Mucosa of descending colon (tissue), 3 donors: ENCODE results near the gene KRT35. TPM values are rescaled to one million over a fixed set of nuclear protein-coding genes. Genes with fewer than 3 reads are reported as not detected.

Experiments used
- ATAC-seq: fragments of 200-7000 bp; cut with Tn5 transposase; one replicate; pipeline ENCODE4 v1.9.1; 2020; ENCODE audit warnings: mild to moderate bottlenecking, moderate library complexity
- DNase-seq, 3 donors: peaks; one replicate each; pipeline ENCODE4 v3.0.0-alpha.2; 2020
- H3K36me3 ChIP-seq: fragments of 200-600 bp; one replicate; pipeline ENCODE4 v1.8.0; 2021; ENCODE audit warnings: low read depth, mild to moderate bottlenecking
- H3K4me1 ChIP-seq: fragments of 200-600 bp; one replicate; pipeline ENCODE4 v1.8.0; 2021; ENCODE audit warnings: low read depth, mild to moderate bottlenecking
- H3K4me3 ChIP-seq: fragments of 200-600 bp; one replicate; pipeline ENCODE4 v1.8.0; 2021; ENCODE audit warnings: mild to moderate bottlenecking
- H3K9me3 ChIP-seq: fragments of 200-600 bp; one replicate; pipeline ENCODE4 v1.8.0; 2021; ENCODE audit warnings: mild to moderate bottlenecking
- intact Hi-C, 2 donors: fragments of 100-400 bp; cut with DNase I in 1 of 2; cut with micrococcal nuclease in 1 of 2; formaldehyde crosslinking; loops; one replicate each; pipeline versions ENCODE4 v1.11.0 to v1.11.1; 2022; cut with DNase I, micrococcal nuclease
- microRNA-seq: library from miRNA; unstranded; fragments of <30 nt; microRNA quantifications from one replicate; pipeline ENCODE4, GENCODE V29; 2019
- total RNA-seq, 3 donors: library from RNA; stranded (reverse); fragmentation: NEBNext Ultra II Directional in 2 of 3; extraction: Animal tissue kit (Norgen Biotek cat#: 25700) in 2 of 3; gene quantifications; one replicate each; pipeline versions ENCODE4 v1.2.1 to v1.2.4, GENCODE V29; 2021 to 2023
- TF ChIP-seq, protein P1 (sequence below): fragments of 200-600 bp; IDR thresholded peaks from one replicate; pipeline ENCODE4 v1.8.0; 2022; ENCODE audit warnings: antibody characterized with exemption, mild to moderate bottlenecking
- donor health status: DM: no; HTN: no; CAD: no; lungs with moderate emphysema.
- donor health status: DM: no; HTN: no; CAD: no.
- donor health status: DM: no; HTN: yes; CAD: no.

Gene KRT35
- total RNA-seq, 3 donors from 2014 or later, result not detected

- TF ChIP-seq, protein P1, sequence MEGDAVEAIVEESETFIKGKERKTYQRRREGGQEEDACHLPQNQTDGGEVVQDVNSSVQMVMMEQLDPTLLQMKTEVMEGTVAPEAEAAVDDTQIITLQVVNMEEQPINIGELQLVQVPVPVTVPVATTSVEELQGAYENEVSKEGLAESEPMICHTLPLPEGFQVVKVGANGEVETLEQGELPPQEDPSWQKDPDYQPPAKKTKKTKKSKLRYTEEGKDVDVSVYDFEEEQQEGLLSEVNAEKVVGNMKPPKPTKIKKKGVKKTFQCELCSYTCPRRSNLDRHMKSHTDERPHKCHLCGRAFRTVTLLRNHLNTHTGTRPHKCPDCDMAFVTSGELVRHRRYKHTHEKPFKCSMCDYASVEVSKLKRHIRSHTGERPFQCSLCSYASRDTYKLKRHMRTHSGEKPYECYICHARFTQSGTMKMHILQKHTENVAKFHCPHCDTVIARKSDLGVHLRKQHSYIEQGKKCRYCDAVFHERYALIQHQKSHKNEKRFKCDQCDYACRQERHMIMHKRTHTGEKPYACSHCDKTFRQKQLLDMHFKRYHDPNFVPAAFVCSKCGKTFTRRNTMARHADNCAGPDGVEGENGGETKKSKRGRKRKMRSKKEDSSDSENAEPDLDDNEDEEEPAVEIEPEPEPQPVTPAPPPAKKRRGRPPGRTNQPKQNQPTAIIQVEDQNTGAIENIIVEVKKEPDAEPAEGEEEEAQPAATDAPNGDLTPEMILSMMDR, result no peak
- ATAC-seq, result no peak
Observed at GRCh38 chr17:41429667-41430066, 51.3 kb downstream of the KRT35 start.

GRCh38 chr17:41428591-41429291 lies 52.2 kb downstream of the KRT35 start:
- Histone ChIP-seq H3K4me1 (no peaks in the 10 kb centered on the region), H3K4me3 (no peak overlapping the region), H3K36me3 (no peaks in the 10 kb centered on the region), H3K9me3 (no peaks in the 10 kb centered on the region)
- DNase-seq (no peak), ATAC-seq (no peak)
- TF ChIP-seq, protein P1, result no peak
- intact Hi-C loops, result no loop called here

More at GRCh38 chr17:41429667-41430066, 51.3 kb downstream of the KRT35 start:
- no peaks in the 10 kb centered on the region for H3K9me3 ChIP-seq
- H3K4me3 ChIP-seq, result no peak overlapping the region
- no peaks in the 10 kb centered on the region for H3K36me3 ChIP-seq
- intact Hi-C loops, result no loop called here
- H3K4me1 ChIP-seq, result no peaks in the 10 kb centered on the region
- no peak for DNase-seq

Small RNA genes within 50 kb of the gene (microRNA-seq; reads per million reads assigned to microRNA genes)
- not detected for gene MIR6510

Other genes with a start within 250 kb of the KRT35 start
- gene KRTAP9-3, start 248.7 kb downstream of the KRT35 start, total RNA-seq, result not detected
- not detected for gene KRTAP9-8, start 243.2 kb downstream of the KRT35 start, total RNA-seq
- gene KRTAP9-4, start 231.5 kb downstream of the KRT35 start, total RNA-seq, result not detected
- not detected for gene KRTAP9-9, start 225.8 kb downstream of the KRT35 start, total RNA-seq
- gene KRTAP9-6, start 215.8 kb downstream of the KRT35 start, total RNA-seq, result not detected
- gene KRTAP9-7, start 205.5 kb downstream of the KRT35 start, total RNA-seq, result not detected
- gene KRTAP29-1, start 178.3 kb downstream of the KRT35 start, total RNA-seq, result not detected
- not detected for gene KRTAP16-1, start 171.8 kb downstream of the KRT35 start, total RNA-seq
- not detected for gene KRTAP17-1, start 165.4 kb downstream of the KRT35 start, total RNA-seq
- gene KRT33A, start 130.3 kb downstream of the KRT35 start, total RNA-seq, result not detected
- not detected for gene KRT33B, start 111.3 kb downstream of the KRT35 start, total RNA-seq
- not detected for gene KRT34, start 98.8 kb downstream of the KRT35 start, total RNA-seq
- not detected for gene KRT31, start 83.5 kb downstream of the KRT35 start, total RNA-seq
- gene KRT37, start 56.6 kb downstream of the KRT35 start, total RNA-seq, result not detected
- not detected for gene KRT38, start 40.2 kb downstream of the KRT35 start, total RNA-seq
- not detected for gene KRT32, start 13.8 kb downstream of the KRT35 start, total RNA-seq
- gene KRT36, start 8.8 kb upstream of the KRT35 start, total RNA-seq, result not detected
- 1 to 10 TPM in 1 of 3 donors, not detected in 2; 3.7 TPM for gene KRT13, start 24.5 kb upstream of the KRT35 start, total RNA-seq
- 10 to 100 TPM in 1 of 3 donors, 1 to 10 TPM in 2; 5.0 to 16.5 (median 5.4) TPM for gene KRT15, start 37.7 kb upstream of the KRT35 start, total RNA-seq
- gene KRT19, start 47.2 kb upstream of the KRT35 start, total RNA-seq, result 1,000 to 10,000 TPM in 2 of 3 donors, 100 to 1,000 TPM in 1; 723 to 2,357 (median 1,709) TPM
- gene KRT9, start 90.9 kb upstream of the KRT35 start, total RNA-seq, result not detected
- gene KRT14, start 105.7 kb upstream of the KRT35 start, total RNA-seq, result under 1 TPM in 1 of 3 donors, not detected in 2; 0.67 TPM
- not detected for gene KRT16, start 131.6 kb upstream of the KRT35 start, total RNA-seq
- under 1 TPM in 1 of 3 donors, not detected in 2; 0.76 TPM for gene KRT17, start 143.4 kb upstream of the KRT35 start, total RNA-seq
- 100 to 1,000 TPM; 547 to 915 (median 566) TPM for gene EIF1, start 207.7 kb upstream of the KRT35 start, total RNA-seq
- not detected for gene GAST, start 231.2 kb upstream of the KRT35 start, total RNA-seq